ENCODE data around the gene CNTNAP2. TPM values are rescaled to one million over a fixed set of nuclear protein-coding genes. Genes with fewer than 3 reads are reported as not detected.

Gene CNTNAP2
- total RNA-seq, 3 donors from 2014 or later (not counting 1 experiment from before 2014, with no cell fraction given): 0.18 to 1.1 TPM; not detected in 1

DNA sequence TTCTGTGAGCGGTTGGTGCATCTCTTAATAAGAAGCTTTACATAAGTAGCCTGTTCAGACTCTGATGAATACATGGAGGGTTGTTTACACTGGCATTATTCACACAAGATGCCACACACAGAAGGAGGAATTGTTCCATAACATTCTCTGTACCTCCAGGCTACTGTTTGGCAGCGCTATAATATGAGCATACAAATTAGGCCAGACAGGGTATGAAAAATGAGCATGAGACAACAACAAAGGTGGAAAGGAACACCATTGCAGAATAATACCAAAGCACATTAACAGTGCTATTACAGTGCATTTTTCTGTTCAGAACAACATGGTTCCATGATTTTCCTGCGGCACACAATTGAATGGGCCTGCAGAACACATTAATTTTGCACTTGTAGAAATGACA lies 2056.8 kb downstream of the CNTNAP2 start:
- Histone ChIP-seq H3K4me3 (ENCODE audit: low read length) (no peak overlapping the region), H3K27ac (ENCODE audit: low read length) (no peak overlapping the region), H3K4me1 (ENCODE audit: control insufficient read depth, insufficient read depth, low read length) (no peaks in the 10 kb centered on the region), H3K27me3 (ENCODE audit: control insufficient read depth, insufficient read depth, low read length) (no peaks in the 10 kb centered on the region), H3K36me3 (ENCODE audit: control insufficient read depth, insufficient read depth, low read length) (no peaks in the 10 kb centered on the region), H3K9me3 (ENCODE audit: control insufficient read depth, insufficient read depth, low read length) (no peaks in the 10 kb centered on the region)
- no peak overlapping the region for H3K27ac Mint-ChIP-seq
- ATAC-seq (no peak), DNase-seq (no peak)
- H3K4me3 Mint-ChIP-seq: no peak overlapping the region
- H3K4me1 Mint-ChIP-seq: no peaks in the 10 kb centered on the region
- TF ChIP-seq, protein P1, sequence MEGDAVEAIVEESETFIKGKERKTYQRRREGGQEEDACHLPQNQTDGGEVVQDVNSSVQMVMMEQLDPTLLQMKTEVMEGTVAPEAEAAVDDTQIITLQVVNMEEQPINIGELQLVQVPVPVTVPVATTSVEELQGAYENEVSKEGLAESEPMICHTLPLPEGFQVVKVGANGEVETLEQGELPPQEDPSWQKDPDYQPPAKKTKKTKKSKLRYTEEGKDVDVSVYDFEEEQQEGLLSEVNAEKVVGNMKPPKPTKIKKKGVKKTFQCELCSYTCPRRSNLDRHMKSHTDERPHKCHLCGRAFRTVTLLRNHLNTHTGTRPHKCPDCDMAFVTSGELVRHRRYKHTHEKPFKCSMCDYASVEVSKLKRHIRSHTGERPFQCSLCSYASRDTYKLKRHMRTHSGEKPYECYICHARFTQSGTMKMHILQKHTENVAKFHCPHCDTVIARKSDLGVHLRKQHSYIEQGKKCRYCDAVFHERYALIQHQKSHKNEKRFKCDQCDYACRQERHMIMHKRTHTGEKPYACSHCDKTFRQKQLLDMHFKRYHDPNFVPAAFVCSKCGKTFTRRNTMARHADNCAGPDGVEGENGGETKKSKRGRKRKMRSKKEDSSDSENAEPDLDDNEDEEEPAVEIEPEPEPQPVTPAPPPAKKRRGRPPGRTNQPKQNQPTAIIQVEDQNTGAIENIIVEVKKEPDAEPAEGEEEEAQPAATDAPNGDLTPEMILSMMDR (IDR thresholded peaks at IDR 0.05): no peak
- H3K9me3 Mint-ChIP-seq: peaks cover 0 to 3% of the 10 kb centered on the region in 2 donors
- intact Hi-C loops (cut with micrococcal nuclease): no loop called here
- H3K27me3 Mint-ChIP-seq (ENCODE audit: low read depth in 2 of 2): peaks cover 0 to 2% of the 10 kb centered on the region in 2 donors
- WGBS (ENCODE audit: insufficient coverage): 100% methylated on average over 2 of the region's 3 CpGs
- H3K36me3 Mint-ChIP-seq: no peaks in the 10 kb centered on the region

DNA sequence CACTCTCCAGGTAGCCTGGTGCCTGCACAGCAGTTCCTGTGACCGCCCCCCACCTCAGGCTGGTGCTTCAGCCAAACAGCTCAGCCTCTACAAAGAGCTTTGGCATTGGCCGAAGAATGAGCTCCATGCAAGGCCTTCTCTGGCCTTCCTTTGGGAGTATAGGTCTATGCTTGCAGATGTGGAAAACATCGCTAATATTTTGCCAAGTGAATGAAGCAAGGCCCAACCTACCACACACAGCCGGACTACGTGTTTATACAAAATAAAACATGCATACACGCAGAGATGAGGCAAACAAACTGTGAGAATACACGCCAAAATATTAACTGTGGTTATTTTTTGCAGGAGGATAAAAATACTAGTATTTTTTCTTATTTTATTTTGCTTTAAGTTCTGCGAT lies 2057.8 kb downstream of the CNTNAP2 start:
- no peak overlapping the region for H3K27ac Mint-ChIP-seq
- Histone ChIP-seq H3K4me1 (ENCODE audit: control insufficient read depth, insufficient read depth, low read length) (no peaks in the 10 kb centered on the region), H3K9me3 (ENCODE audit: control insufficient read depth, insufficient read depth, low read length) (no peaks in the 10 kb centered on the region), H3K27ac (ENCODE audit: low read length) (no peak overlapping the region), H3K36me3 (ENCODE audit: control insufficient read depth, insufficient read depth, low read length) (no peaks in the 10 kb centered on the region), H3K27me3 (ENCODE audit: control insufficient read depth, insufficient read depth, low read length) (no peaks in the 10 kb centered on the region), H3K4me3 (ENCODE audit: low read length) (no peak overlapping the region)
- no peaks in the 10 kb centered on the region for H3K36me3 Mint-ChIP-seq
- H3K4me3 Mint-ChIP-seq: no peak overlapping the region
- peaks cover 0 to 3% of the 10 kb centered on the region in 2 donors for H3K9me3 Mint-ChIP-seq
- intact Hi-C loops (cut with micrococcal nuclease): no loop called here
- ATAC-seq: no peak
- no peaks in the 10 kb centered on the region for H3K27me3 Mint-ChIP-seq (ENCODE audit: low read depth in 2 of 2)
- H3K4me1 Mint-ChIP-seq: no peaks in the 10 kb centered on the region
- DNase-seq: no peak
- TF ChIP-seq, protein P1 (IDR thresholded peaks at IDR 0.05): no peak
- WGBS (ENCODE audit: insufficient coverage): 92% methylated on average over 6 of the region's 8 CpGs

DNA sequence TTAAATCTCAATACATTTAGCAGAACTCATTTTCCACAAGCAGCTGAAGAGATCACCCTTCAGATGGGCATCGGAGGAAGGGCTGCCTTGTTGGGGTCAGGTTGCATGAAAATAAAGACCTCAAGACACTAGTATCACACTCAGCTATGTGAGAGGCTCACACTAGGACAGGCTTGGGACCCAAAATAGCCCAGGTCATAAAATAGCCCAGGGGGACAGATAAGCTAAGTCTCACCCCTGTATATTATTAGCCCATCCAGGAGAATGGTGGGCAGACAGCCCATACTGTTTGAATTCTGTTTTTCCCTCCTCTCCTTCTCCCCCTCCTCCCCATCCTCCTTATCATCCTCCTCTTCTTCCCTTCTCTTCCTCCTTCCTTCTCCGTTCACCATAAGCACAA lies 2058.9 kb downstream of the CNTNAP2 start:
- no peak overlapping the region for H3K27ac Mint-ChIP-seq
- TF ChIP-seq, protein P1 (IDR thresholded peaks at IDR 0.05): no peak
- WGBS (ENCODE audit: insufficient coverage): 90% methylated on average over 2 of the region's 2 CpGs

DNA sequence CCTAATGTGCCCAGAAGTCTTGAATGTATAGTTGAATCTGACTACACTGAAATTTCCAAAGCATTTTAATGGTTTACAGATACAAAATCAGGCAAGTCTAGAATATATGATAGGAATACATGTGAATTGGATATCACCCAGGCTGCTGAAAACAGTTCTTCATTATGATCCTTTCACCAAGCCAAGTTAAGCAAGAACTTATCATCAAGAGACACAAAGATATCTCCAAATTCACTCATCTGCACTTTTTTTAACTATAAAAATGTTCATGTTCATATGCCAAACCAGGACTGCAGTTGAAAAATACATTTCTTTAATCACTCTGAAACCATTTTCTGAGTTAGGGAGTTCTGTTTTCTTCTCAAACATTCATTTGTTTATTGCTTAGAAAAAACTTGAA lies 2061.4 kb downstream of the CNTNAP2 start:
- Histone ChIP-seq H3K27ac (ENCODE audit: low read length) (no peak overlapping the region), H3K4me3 (ENCODE audit: low read length) (no peak overlapping the region), H3K9me3 (ENCODE audit: control insufficient read depth, insufficient read depth, low read length) (no peaks in the 10 kb centered on the region), H3K27me3 (ENCODE audit: control insufficient read depth, insufficient read depth, low read length) (no peaks in the 10 kb centered on the region), H3K36me3 (ENCODE audit: control insufficient read depth, insufficient read depth, low read length) (no peaks in the 10 kb centered on the region), H3K4me1 (ENCODE audit: control insufficient read depth, insufficient read depth, low read length) (no peaks in the 10 kb centered on the region)
- no peak for DNase-seq
- Mint-ChIP-seq H3K27ac (no peak overlapping the region), H3K4me1 (no peaks in the 10 kb centered on the region), H3K27me3 (ENCODE audit: low read depth in 2 of 2) (peaks cover 3 to 10% of the 10 kb centered on the region in 2 donors), H3K36me3 (no peaks in the 10 kb centered on the region), H3K4me3 (no peak overlapping the region), H3K9me3 (peaks cover 0 to 3% of the 10 kb centered on the region in 2 donors)
- intact Hi-C loops (cut with micrococcal nuclease): no loop called here
- no peak for ATAC-seq
- TF ChIP-seq, protein P1 (IDR thresholded peaks at IDR 0.05): no peak

More for the DNA sequence above, 2058.9 kb downstream of the CNTNAP2 start:
- intact Hi-C loops (cut with micrococcal nuclease): no loop called here
- no peaks in the 10 kb centered on the region for H3K27me3 ChIP-seq (ENCODE audit: control insufficient read depth, insufficient read depth, low read length)
- no peak overlapping the region for H3K4me3 Mint-ChIP-seq
- no peaks in the 10 kb centered on the region for H3K36me3 Mint-ChIP-seq
- peaks cover 0 to 3% of the 10 kb centered on the region in 2 donors for H3K9me3 Mint-ChIP-seq
- H3K36me3 ChIP-seq (ENCODE audit: control insufficient read depth, insufficient read depth, low read length): no peaks in the 10 kb centered on the region
- H3K27me3 Mint-ChIP-seq (ENCODE audit: low read depth in 2 of 2): no peaks in the 10 kb centered on the region
- H3K4me1 Mint-ChIP-seq: no peaks in the 10 kb centered on the region
- H3K4me1 ChIP-seq (ENCODE audit: control insufficient read depth, insufficient read depth, low read length): no peaks in the 10 kb centered on the region
- ATAC-seq (no peak), DNase-seq (no peak)
- H3K27ac ChIP-seq (ENCODE audit: low read length): no peak overlapping the region
- no peaks in the 10 kb centered on the region for H3K9me3 ChIP-seq (ENCODE audit: control insufficient read depth, insufficient read depth, low read length)
- H3K4me3 ChIP-seq (ENCODE audit: low read length): no peak overlapping the region

Data from natural killer cell (primary cell).